GM23248 (cell line): Measurements from ENCODE around the gene BAZ1B.

Experiments
- EZH2 ChIP-seq: fragments of 200-600 bp; sonication (generic); IDR thresholded peaks from 2 replicates; pipeline ENCODE4 v1.6.1; 2018; ENCODE audit warnings: antibody characterized with exemption, mild to moderate bottlenecking; ENCODE audit not compliant: insufficient read depth, poor library complexity, severe bottlenecking
- EZH2phosphoT487 ChIP-seq: fragments of 200-600 bp; sonication (generic); IDR thresholded peaks from 2 replicates; pipeline ENCODE4 v1.6.1; 2018; ENCODE audit warnings: antibody characterized with exemption, moderate library complexity, mild to moderate bottlenecking, low read depth; ENCODE audit not compliant: insufficient read depth

GRCh38 chr7:73429622-73430505 lies 92.2 kb downstream of the BAZ1B start:
- TF ChIP-seq EZH2, result no peak
- TF ChIP-seq EZH2phosphoT487, result no peak
